GM18508 (cell line): ENCODE results near the gene PHYH.
"Not testable (repeated sequence)": the region's sequence is repeated elsewhere in the genome, so short reads cannot be mapped to it uniquely, and the experiment has no call there.

Experiments
- ATAC-seq: cut with Tn5 transposase; IDR thresholded peaks from one replicate; pipeline ENCODE4 v1.9.1; 2021; ENCODE audit warnings: moderate number of reproducible peaks; ENCODE audit not compliant: insufficient read depth, unreplicated experiment

PHYH gene

DNA sequence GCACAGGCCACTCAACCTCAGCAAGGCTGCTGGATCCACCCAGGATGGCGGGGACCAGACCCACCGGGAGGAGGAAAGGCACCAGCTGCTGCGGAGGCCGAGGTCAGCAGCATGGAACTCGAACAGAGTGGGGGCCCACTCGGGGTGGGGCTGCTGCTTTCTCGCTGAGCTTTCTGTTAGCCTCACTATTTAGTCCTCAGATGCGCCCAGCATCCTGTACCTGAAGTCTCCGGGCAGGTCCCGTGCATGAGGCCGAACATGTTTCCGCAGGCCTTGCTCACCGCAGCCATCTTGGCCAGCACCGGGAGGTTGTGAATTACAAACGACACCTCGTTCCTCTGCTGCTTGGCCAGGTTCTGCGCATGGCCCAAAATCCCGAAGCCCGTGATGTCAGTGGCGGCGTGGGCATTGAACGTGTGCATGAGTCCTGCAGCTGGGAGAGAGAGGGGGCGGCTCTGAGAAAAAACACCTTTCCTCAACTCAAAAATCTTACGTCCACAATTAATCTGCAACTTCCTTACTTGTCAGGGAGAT is 22.8 kb upstream of the PHYH start:
- no peak for ATAC-seq

DNA sequence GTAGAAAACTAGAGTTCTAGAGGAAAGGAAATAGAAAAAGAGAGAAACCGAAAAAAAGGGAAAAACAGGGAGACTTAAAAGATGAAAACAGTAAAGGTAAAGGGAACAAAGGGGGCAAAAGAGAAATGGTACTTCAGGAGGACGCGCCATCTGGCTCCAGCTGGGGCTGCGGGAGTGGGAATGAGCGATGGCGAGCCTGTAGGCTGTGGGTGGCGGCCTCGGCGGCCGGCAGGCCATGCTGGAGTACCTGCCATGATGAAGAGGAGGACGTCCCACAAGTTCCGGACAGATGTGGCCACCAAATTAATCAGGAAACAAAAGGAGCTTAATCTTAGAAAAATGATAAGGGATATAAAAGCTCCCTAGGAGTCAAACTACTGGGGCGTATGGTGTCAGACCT is 21.7 kb upstream of the PHYH start:
- ATAC-seq, result no peak

DNA sequence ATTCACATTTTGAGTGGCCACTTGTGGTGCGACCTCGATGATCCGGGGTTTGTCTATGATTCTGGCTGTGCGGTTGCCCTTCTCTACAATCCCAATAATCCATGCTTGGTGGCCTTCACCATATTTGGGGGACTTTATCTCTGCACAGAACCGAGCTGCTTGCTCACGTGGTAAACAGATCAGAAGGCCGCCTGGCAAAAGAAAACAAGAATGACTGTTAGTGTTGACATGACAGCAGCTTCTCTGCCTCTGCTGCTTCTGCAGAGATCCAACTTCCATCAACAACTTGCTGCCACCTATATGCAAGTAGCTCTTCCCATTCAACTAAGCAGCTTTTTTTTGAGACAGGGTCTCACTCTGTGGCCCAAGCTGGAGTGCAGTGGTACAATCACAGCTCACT is 19.3 kb upstream of the PHYH start:
- ATAC-seq, result no peak

DNA sequence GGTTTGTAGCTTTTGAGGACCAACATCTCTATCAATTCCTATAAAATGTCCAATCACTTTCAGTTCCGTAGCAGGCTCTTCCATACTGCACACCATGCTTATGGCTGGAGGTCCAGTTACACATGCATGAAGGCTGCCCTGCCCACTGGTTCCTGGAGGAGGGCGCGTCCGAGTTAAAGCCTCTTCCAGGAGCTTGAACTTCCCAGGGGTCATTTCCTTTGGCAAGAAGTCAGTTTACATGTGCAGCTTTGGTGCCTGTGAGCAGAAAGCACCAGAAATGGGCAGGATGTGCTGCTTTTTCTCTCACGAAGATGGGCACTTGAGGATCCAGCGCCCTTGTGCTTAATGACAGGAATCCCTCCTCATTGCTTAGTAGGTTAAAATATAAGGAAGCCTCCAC is 17.6 kb upstream of the PHYH start:
- no peak for ATAC-seq

DNA sequence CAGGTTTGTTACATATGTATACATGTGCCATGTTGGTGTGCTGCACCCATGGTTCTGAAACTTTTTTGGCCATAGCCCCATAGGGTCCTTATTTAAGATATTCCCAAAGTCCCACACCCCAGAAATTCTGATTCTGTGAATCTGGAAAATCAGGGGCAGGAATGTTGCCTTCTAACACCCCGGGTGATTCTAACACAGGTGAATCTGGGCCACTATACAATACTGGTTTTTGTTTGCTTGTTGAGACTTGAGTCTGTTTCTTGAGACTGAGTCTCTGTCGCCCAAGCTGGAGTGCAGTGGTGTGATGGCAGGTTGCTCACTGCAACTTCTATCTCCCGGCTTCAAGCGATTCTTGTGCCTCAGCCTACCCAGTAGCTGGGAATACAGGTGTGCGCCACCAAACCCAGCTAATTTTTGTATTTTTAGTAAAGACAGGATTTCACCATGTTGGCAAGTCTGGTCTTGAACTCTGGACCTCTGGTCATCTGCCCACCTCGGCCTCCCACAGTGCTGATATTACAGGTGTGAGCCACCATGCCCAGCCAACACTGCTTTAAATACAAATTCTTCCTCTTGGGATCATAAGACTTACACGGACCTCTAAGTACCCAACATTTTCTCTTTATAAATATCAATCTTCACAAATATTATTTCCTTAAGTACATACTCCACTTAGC is 16.9 kb upstream of the PHYH start:
- ATAC-seq, result no peak

DNA sequence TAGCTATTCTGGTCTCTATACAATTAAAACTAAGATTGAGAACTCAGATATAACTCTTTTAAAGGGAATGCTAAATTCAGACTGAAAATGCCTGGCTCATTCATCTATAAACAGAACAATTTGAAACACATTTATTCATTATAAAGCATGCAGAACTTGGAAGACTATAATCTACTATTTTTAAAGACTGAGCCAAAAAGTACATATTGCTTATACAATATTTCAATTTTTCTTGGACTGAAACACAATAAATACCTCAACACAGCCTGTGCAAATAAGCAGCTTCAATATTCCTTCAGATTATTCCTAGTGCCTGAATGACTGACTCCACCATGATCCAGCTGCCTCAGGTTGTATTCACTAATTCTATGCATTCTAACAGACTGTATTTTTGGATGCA is 15.5 kb upstream of the PHYH start:
- ATAC-seq, result no peak

DNA sequence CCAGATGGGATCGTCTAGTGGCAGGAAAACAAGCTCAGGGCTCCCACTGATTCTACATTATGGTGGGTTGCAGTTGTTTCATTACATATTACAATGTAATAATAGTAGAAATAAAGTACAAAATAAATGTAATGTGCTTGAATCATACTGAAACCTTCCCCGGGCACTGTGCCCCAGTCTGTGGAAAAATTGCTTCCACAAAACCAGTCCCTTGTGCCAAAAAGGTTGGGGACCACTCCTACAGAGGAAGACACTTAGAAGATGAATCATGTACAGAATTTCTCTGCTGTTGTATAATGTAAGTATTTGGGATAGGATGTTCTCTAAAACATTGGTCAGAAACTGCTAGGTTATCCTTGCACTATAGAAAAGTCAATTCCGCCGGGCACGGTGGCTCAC is 11.3 kb upstream of the PHYH start:
- ATAC-seq, result no peak

DNA sequence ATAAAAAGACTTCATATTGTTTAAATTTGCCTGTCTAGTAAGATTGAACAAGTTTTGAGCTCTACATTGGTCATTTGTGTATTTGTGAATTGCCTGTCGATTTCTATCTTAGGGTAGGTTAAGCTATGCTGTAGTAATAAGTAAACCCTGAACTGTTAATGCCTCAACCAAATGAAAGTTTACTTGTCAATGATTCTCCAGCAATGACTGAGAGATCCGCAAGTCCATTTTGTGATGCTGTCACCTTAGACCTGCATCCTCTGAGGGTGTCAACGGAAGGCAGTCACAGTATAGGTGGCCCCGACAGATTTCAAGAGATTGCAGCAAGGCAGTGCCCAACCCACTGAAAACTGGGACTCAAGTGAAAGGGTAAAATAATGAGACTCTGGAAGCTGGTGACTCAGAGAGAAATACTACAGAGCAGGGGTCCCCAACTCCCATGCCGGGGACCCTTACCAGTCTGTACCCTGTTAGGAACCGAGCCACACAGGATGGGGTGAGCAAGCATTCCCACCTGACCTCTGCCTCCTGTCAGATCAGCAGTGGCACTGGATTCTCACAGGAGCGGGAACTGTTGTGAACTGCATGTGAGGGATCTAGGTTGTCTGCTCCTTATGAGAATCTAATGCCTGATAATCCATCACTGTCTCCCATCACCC is 10.8 kb upstream of the PHYH start:
- no peak for ATAC-seq

DNA sequence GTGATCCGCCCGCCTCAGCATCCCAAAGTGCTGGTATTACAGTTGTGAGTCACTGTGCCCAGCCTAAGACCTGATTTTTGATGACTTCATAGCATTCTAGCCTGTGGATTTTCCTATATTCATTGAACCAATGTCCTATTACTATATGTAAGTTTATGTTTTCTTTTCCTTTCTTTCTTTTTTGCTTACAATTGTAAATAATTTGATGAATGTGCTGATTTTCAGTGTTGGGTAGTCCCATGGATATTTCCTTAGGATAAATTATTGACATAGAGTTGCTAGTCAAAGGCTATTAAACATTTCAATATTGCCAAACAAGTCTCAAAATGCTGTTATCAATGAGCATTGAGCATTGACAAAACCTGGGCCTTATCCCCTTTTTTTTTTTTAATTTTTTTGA is 9.9 kb upstream of the PHYH start:
- no peak for ATAC-seq

DNA sequence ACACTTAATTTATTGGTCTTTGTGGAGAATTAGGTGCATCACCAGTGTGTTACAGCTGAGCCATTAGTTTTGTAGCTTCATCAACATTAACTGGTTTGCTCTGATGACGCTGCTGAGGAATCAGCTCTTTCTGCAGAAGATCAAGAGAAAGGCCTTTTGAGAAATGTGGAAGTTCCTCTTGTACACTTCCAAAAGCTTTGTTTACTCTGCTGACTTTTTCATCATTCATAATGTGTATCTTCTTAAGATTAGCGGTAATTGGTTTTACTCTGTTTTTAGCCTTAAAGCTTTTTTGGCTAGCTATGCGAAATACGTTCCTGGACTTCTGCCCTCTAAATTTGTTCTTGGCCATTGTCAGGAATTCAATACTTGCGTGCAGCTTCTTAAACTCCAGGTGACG is 8.2 kb upstream of the PHYH start:
- ATAC-seq, result no peak

DNA sequence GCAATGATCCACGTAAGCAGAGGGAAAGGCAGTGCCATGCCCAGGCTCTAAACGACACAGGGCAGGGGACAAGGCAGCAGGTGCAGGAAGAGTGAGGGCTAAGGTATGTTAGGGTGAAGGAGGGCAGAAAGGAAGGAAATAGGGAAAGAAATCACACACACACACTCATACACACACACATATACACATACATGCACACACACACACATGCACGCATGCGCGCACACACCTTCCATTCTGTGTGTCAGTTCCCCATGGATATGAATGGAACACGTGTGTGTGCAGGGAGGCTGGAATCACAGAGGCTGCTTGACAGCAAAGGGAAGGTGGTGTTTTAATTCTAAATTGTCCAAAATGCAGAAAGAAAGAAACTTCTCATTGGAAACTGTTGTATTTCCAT is 6.2 kb upstream of the PHYH start:
- ATAC-seq, result no peak

DNA sequence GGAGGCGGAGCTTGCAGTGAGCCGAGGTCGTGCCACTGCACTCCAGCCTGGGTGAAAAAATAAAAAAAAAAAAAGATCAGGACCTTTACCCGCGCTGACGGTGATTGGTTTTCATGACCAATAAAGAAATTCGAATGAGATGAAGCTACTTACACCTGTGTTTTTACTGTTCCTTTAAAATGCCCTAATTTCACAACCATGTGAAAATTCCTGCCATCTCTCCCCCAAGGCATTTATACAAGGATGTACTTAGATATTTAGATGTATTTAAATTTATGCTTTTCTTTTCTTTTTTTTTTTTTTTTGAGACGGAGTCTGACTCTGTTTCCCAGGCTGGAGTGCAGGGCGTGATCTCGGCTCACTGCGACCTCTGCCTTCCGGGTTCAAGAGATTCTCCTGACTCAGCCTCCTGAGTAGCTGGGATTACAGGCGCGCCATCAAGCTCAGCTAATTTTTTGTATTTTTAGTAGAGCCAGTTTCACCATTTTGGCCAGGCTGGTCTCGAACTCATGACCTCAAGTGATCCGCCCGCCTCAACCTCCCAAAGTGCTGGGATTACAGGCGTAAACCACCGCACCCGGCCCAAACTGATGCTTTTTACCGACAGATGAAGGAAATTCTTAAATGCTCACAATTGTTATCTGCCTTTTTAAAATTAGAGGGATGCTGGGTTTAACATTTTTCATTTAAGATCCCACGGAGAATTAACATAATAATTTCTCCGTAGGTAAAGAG is 3.1 kb upstream of the PHYH start:
- ATAC-seq, result no peak

DNA sequence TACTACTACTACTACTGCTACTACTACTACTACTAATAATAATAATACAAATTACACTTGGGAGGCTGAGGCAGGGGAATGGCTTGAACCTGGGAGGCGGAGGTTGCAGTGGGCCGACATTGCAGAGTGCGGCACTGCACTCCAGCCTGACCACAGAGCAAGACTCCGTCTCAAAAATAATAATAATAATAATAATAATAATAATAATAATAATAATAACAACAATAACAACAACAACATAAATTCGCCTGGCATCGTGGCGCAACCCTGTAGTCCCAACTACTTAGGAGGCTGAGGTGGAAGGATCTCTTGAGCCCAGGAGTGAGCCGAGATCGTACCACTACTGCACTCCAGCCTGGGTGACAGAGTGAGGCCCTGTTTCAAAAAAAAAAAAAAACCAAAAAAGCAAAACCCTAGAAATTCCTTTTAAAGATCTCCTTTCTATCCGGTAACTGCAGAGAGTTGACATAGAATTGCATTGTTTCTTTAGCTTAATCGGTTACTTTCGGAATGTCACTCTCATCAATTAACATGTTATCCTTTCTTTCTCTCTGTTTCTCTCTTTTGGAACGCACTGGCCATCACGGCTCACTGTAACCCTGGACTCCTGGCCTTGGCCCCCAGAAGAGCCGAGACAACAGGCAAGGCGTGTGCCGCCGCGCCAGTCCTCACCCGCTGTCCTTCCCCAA is 972 bp downstream of the PHYH start:
- ATAC-seq, result no peak

DNA sequence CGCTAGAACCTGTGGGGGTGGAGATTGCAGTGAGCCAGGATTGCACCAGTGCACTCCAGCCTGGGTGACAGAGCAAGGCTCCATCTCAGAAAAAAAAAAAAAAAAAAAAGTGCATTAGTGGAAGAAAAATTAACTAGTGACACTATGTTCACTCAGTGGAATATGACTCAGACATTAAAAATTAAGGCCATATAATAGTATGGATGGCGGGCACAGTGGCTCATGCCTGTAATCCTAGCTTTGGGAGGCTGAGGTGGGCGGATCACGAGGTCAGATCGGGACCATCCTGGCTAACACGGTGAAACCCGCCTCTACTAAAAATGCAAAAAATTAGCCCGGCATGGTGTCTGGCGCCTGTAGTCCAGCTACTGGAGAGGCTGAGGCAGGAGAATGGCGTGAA is 3.4 kb downstream of the PHYH start:
- no peak for ATAC-seq

DNA sequence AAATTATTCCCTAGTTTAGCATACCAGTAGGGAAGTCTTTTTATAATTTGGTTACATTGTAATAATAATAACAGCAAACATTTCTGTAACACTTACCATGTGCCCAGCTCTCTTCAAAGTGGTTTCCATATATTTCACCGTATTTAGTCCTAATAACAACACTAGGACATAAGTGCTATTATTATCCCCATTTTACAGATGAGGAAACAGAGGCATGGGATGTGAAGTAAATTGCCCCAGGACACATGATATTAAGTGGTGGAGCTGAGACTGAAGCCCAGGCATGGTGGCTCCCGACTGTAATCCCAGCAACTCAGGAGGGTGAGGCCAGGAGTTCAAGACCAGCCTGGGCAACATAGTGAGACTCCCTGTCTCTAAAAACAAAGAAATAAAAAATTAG is 5.1 kb downstream of the PHYH start:
- ATAC-seq, result no peak

DNA sequence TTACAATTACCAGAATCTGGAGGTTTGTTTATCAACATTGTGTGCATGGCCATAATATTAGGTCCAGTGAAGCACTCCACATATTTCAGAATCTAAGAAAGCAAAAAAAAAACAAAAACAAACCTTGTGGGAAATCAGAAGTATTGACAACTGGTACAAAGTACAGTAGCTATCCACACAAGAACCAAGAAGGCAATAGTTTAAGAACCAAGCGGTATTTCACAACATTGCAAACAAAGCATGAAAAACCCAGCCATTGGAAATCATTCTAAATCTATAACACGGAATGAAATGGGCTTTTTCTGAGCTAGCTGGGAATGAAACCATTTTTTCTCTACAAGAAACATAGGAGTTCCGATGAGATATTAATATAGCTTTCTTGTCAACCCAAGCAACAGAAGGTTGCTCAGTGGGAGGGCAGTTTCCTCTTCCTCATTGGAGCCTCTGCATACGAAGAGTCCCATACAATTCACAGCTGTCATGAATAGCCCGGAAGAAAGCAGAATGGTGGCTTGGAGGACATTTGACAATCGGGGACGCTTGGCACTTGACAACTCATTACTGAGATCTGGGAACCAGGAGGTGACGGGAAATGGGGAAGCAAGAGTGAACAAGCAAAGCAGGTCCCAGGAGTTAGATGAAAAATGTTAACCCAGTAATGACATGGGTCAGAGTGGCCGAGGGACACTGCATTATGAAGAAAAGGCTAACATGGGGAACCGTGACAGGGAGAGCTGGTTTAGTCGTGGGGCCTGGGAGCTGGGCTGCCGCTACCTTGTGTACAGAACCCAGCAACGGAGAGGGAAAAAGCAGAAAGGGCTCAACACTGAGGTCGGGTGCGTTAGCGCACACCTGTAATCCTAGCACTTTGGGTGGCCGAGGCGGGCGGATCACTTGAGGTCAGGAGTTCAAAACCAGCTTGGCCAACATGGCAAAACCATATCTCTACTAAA is 7.8 kb downstream of the PHYH start:
- no peak for ATAC-seq

DNA sequence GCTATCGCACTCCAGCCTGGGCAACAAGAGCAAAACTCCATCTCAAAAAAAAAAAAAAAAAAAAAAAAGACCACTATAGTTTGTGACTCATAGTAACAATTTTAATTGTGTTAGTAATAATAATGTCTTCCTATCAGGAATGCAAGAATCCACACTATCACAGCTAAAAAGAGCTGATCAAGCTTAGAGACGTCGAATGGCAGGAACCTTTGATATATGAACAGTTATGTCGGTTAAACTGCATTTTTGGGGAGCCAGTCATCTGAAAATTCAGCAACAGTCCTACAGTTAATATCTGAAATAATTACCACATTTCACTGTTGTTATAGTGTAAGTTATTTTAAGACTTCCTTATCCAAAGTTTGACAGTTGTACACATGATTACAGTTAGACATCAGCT is 8.8 kb downstream of the PHYH start:
- ATAC-seq, result no peak

DNA sequence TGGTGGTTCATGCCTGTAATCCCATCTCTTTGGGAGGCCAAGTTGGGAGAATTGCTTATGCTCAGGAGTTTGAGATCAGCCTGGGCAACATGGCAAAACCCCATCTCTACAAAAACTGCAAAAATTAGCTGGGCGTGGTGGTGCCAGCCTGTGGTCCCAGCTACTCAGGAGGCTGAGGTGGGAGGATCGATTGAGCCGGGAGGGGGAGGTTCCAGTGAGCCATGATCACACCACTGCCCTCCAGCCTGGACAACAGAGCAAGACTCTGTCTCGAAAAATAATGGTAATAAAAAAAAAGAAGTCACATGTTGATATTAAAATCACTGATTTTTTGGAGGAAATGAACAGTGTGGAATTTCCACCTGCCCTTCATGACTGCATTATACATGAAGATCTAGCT is 15.8 kb downstream of the PHYH start:
- ATAC-seq, result no peak

DNA sequence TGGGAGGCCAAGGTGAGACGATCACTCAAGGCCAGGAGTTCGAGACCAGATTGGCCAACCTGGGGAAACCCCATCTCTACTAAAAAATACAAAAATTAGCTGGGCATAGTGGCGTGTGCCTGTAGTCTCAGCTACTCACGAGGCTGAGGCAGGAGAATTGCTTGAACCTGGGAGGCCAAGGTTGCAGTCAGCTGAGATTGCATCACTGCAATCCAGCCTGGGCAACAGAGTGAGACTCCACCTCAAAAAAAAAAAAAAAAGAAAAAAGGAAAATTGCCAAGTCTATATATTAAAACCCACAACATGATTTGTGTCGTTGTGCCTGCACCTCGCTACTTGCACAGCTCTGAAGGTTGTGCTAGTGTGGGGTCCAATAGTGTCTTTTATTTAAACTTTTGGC is 17.5 kb downstream of the PHYH start:
- not testable (repeated sequence) for ATAC-seq
